HepG2 (cell line): ENCODE measurements around the gene C21orf58. TPM values are rescaled to one million over a fixed set of nuclear protein-coding genes. Genes with fewer than 3 reads are reported as not detected.
A peak's percentile ranks its signal among the peaks of the same experiment; 100 is the strongest.

Experiments
- CAMTA2 ChIP-seq: sonication (generic); formaldehyde crosslinking; IDR thresholded peaks from 2 replicates; pipeline ENCODE4 v1.4.0; 2020; ENCODE audit warnings: mild to moderate bottlenecking, missing genetic modification reagents, borderline replicate concordance
- EED ChIP-seq: sonication (generic); formaldehyde crosslinking; IDR thresholded peaks from 2 replicates; pipeline ENCODE4 v1.5.0; 2020; ENCODE audit warnings: mild to moderate bottlenecking, missing genetic modification reagents
- HNRNPK ChIP-seq: fragments of 200-400 bp; formaldehyde crosslinking; IDR thresholded peaks from 2 replicates; pipeline ENCODE4 v1.6.1; 2018; ENCODE audit warnings: low read length, low read depth, moderate library complexity, mild to moderate bottlenecking; ENCODE audit not compliant: poor library complexity, severe bottlenecking
- KDM2A ChIP-seq: sonication (generic); formaldehyde crosslinking; IDR thresholded peaks from 2 replicates; pipeline ENCODE4 v1.4.0; 2020; ENCODE audit warnings: low read depth, missing genetic modification reagents, borderline replicate concordance
- KLF6 ChIP-seq: IDR thresholded peaks from 2 replicates; pipeline ENCODE4 v1.8.0; 2016; ENCODE audit warnings: missing biosample characterization, missing genetic modification reagents
- NR2F1 ChIP-seq, 2 experiments: fragments of 450-650 bp in 1 of 2; formaldehyde crosslinking in 1 of 2; IDR thresholded peaks; 2 replicates each; pipeline versions ENCODE4 v1.5.0 to v1.6.1; 2016 to 2020; ENCODE audit warnings: mild to moderate bottlenecking in 1 of 2, missing compliant biosample characterization in 1 of 2, missing genetic modification reagents in 1 of 2, moderate library complexity in 1 of 2
- SKIL ChIP-seq: sonication (generic); formaldehyde crosslinking; IDR thresholded peaks from 2 replicates; pipeline ENCODE4 v1.8.0; 2022; ENCODE audit warnings: missing genetic modification reagents, mild to moderate bottlenecking, moderate library complexity, borderline replicate concordance
- SUZ12 ChIP-seq: fragments of 150-350 bp; IDR thresholded peaks from 2 replicates; pipeline ENCODE4 v1.6.1; 2014; ENCODE audit warnings: low read depth, low read length
- THYN1 ChIP-seq: sonication (generic); formaldehyde crosslinking; IDR thresholded peaks from 2 replicates; pipeline ENCODE4 v1.8.1; 2023; ENCODE audit warnings: low read depth, mild to moderate bottlenecking, moderate library complexity, missing genetic modification reagents, borderline replicate concordance
- YEATS4 ChIP-seq: sonication (generic); formaldehyde crosslinking; IDR thresholded peaks from 2 replicates; pipeline ENCODE4 v1.4.0; 2020; ENCODE audit warnings: missing genetic modification reagents, borderline replicate concordance
- ZNF296 ChIP-seq: sonication (generic); formaldehyde crosslinking; conservative IDR thresholded peaks from 2 replicates; pipeline ENCODE4 v1.5.0; 2020; ENCODE audit warnings: mild to moderate bottlenecking, missing genetic modification reagents
- ZNF546 ChIP-seq: sonication (generic); formaldehyde crosslinking; conservative IDR thresholded peaks from 2 replicates; pipeline ENCODE4 v1.8.1; 2023; ENCODE audit warnings: mild to moderate bottlenecking, missing genetic modification reagents
- ZNF616 ChIP-seq: sonication (generic); formaldehyde crosslinking; IDR thresholded peaks from 2 replicates; pipeline ENCODE4 v1.5.0; 2020; ENCODE audit warnings: low read depth, mild to moderate bottlenecking, missing genetic modification reagents
- polyA plus RNA-seq, 8 experiments: library from polyadenylated mRNA; depleted of rRNA in 3 of 8; stranded (reverse) in 7 of 8; unstranded in 1 of 8; fragments of >200 nt; fragmentation: Illumina TruSeq in 4 of 8; extraction: Trizol in 4 of 8; gene quantifications; 2 replicates each; pipeline versions ENCODE4 v1.2.1 to v1.2.3, GENCODE V29; 2011 to 2016; ENCODE audit warnings: low read depth in 4 of 8, missing spikeins in 1 of 8, mixed read lengths in 1 of 8; ENCODE audit not compliant: insufficient read depth in 1 of 8
- total RNA-seq, 5 experiments: library from RNA; depleted of rRNA; stranded (reverse); fragments of >200 nt; fragmentation: Illumina TruSeq; extraction: Trizol; gene quantifications; 2 replicates each; pipeline ENCODE4 v1.2.3, GENCODE V29; 2016; ENCODE audit warnings: low read depth in 1 of 5
- TF ChIP-seq, protein P1 (sequence below): sonication (generic); formaldehyde crosslinking; IDR thresholded peaks from 2 replicates; pipeline ENCODE4 v1.4.0; 2020; ENCODE audit warnings: missing genetic modification reagents
- TF ChIP-seq, protein P2 (sequence below): sonication (generic); formaldehyde crosslinking; IDR thresholded peaks from 2 replicates; pipeline ENCODE4 v1.8.1; 2023; ENCODE audit warnings: mild to moderate bottlenecking, missing genetic modification reagents
- TF ChIP-seq, protein P3 (sequence below): sonication (generic); formaldehyde crosslinking; IDR thresholded peaks from 2 replicates; pipeline ENCODE4 v1.8.1; 2023; ENCODE audit warnings: missing genetic modification reagents, inconsistent platforms, borderline replicate concordance
- TF ChIP-seq, protein P4 (sequence below), 2 experiments: fragments of 450-650 bp in 1 of 2; sonication (generic) in 1 of 2; formaldehyde crosslinking; IDR thresholded peaks; 2 replicates each; pipeline versions ENCODE4 v1.5.0 to v1.8.0; 2020 to 2022; ENCODE audit warnings: mild to moderate bottlenecking in 1 of 2, missing genetic modification reagents in 1 of 2
- TF ChIP-seq, protein P5 (sequence below): sonication (generic); formaldehyde crosslinking; IDR thresholded peaks from 2 replicates; pipeline ENCODE4 v1.8.0; 2022; ENCODE audit warnings: mild to moderate bottlenecking, missing genetic modification reagents

Gene C21orf58
- total and polyA plus RNA-seq, 2 of the 13 experiments (the other 11 are each of a cell fraction or from before 2014, with no cell fraction given) = 3.5 to 6.8 TPM

- 0 out of 2 replicates have a peak, but pooled peaks have one; percentile 29 for TF ChIP-seq SKIL (CRISPR knock-in tag)
- TF ChIP-seq CAMTA2 (CRISPR knock-in tag) = 0 out of 2 replicates have a peak, but pooled peaks have one; percentile 86
- TF ChIP-seq NR2F1 (CRISPR knock-in tag; IDR thresholded peaks at IDR 0.05) = no peak
- TF ChIP-seq, protein P1, sequence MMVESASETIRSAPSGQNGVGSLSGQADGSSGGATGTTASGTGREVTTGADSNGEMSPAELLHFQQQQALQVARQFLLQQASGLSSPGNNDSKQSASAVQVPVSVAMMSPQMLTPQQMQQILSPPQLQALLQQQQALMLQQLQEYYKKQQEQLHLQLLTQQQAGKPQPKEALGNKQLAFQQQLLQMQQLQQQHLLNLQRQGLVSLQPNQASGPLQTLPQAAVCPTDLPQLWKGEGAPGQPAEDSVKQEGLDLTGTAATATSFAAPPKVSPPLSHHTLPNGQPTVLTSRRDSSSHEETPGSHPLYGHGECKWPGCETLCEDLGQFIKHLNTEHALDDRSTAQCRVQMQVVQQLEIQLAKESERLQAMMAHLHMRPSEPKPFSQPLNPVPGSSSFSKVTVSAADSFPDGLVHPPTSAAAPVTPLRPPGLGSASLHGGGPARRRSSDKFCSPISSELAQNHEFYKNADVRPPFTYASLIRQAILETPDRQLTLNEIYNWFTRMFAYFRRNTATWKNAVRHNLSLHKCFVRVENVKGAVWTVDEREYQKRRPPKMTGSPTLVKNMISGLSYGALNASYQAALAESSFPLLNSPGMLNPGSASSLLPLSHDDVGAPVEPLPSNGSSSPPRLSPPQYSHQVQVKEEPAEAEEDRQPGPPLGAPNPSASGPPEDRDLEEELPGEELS (CRISPR knock-in tag) = peak; percentile 45; the same call in 1 of the 2 replicates
- peak; percentile 65; the same call in 1 of the 2 replicates for TF ChIP-seq KLF6 (CRISPR knock-in tag)
- TF ChIP-seq THYN1 = peak; percentile 49; the same call in 1 of the 2 replicates
- TF ChIP-seq, protein P2, sequence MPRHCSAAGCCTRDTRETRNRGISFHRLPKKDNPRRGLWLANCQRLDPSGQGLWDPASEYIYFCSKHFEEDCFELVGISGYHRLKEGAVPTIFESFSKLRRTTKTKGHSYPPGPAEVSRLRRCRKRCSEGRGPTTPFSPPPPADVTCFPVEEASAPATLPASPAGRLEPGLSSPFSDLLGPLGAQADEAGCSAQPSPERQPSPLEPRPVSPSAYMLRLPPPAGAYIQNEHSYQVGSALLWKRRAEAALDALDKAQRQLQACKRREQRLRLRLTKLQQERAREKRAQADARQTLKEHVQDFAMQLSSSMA (CRISPR knock-in tag) = 0 out of 2 replicates have a peak, but pooled peaks have one; percentile 70
- no peak for TF ChIP-seq ZNF296 (CRISPR knock-in tag)
- 0 out of 2 replicates have a peak, but pooled peaks have one; percentile 57 for TF ChIP-seq ZNF616 (CRISPR knock-in tag)
- TF ChIP-seq ZNF546 (CRISPR knock-in tag) = no peak
- TF ChIP-seq HNRNPK = peak; percentile 98
- peak; percentile 76; the same call in 1 of the 2 replicates for TF ChIP-seq EED (CRISPR knock-in tag)
- TF ChIP-seq SUZ12 = no peak
- TF ChIP-seq, protein P3, sequence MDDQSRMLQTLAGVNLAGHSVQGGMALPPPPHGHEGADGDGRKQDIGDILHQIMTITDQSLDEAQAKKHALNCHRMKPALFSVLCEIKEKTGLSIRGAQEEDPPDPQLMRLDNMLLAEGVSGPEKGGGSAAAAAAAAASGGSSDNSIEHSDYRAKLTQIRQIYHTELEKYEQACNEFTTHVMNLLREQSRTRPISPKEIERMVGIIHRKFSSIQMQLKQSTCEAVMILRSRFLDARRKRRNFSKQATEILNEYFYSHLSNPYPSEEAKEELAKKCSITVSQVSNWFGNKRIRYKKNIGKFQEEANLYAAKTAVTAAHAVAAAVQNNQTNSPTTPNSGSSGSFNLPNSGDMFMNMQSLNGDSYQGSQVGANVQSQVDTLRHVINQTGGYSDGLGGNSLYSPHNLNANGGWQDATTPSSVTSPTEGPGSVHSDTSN (CRISPR knock-in tag) = no peak
- TF ChIP-seq, protein P4, sequence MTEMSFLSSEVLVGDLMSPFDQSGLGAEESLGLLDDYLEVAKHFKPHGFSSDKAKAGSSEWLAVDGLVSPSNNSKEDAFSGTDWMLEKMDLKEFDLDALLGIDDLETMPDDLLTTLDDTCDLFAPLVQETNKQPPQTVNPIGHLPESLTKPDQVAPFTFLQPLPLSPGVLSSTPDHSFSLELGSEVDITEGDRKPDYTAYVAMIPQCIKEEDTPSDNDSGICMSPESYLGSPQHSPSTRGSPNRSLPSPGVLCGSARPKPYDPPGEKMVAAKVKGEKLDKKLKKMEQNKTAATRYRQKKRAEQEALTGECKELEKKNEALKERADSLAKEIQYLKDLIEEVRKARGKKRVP (CRISPR knock-in tag; IDR thresholded peaks at IDR 0.05) = no peak; a peak in 1 of 4 replicates
- TF ChIP-seq, protein P5, sequence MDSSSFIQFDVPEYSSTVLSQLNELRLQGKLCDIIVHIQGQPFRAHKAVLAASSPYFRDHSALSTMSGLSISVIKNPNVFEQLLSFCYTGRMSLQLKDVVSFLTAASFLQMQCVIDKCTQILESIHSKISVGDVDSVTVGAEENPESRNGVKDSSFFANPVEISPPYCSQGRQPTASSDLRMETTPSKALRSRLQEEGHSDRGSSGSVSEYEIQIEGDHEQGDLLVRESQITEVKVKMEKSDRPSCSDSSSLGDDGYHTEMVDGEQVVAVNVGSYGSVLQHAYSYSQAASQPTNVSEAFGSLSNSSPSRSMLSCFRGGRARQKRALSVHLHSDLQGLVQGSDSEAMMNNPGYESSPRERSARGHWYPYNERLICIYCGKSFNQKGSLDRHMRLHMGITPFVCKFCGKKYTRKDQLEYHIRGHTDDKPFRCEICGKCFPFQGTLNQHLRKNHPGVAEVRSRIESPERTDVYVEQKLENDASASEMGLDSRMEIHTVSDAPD (CRISPR knock-in tag) = 0 out of 2 replicates have a peak, but pooled peaks have one; percentile 21
- TF ChIP-seq KDM2A (CRISPR knock-in tag) = peak; percentile 97
- TF ChIP-seq YEATS4 (CRISPR knock-in tag) = peak; percentile 96
These were observed 37.7 kb downstream of the C21orf58 start, which contains the start of gene YBEY (continued) for GRCh38 chr21:46285761-46286647.
